HG03469 (cell line): ENCODE measurements around the gene TBC1D1.

Source experiments
- ATAC-seq: cut with Tn5 transposase; IDR thresholded peaks from one replicate; pipeline ENCODE4 v1.9.1; 2021; ENCODE audit warnings: mild to moderate bottlenecking, moderate library complexity, moderate number of reproducible peaks; ENCODE audit not compliant: unreplicated experiment

Gene TBC1D1

GRCh38 chr4:38137080-38137479 lies 246.2 kb downstream of the TBC1D1 start:
- ATAC-seq: no peak

- no peak for ATAC-seq
Observed at GRCh38 chr4:38138363-38138762, 247.5 kb downstream of the TBC1D1 start.

- ATAC-seq: no peak
Observed at GRCh38 chr4:38139187-38139586, 248.3 kb downstream of the TBC1D1 start.

- ATAC-seq: no peak
Observed at GRCh38 chr4:38140643-38141203, 249.8 kb downstream of the TBC1D1 start.

- ATAC-seq: no peak
Observed at GRCh38 chr4:38141808-38142500, 251.1 kb downstream of the TBC1D1 start.

- no peak for ATAC-seq
Observed at GRCh38 chr4:38144031-38144430, 253.1 kb downstream of the TBC1D1 start.

GRCh38 chr4:38145033-38145678 lies 254.3 kb downstream of the TBC1D1 start:
- ATAC-seq: no peak

GRCh38 chr4:38145741-38146140 lies 254.9 kb downstream of the TBC1D1 start:
- no peak for ATAC-seq

- ATAC-seq: no peak
Observed at GRCh38 chr4:38146383-38146782, 255.5 kb downstream of the TBC1D1 start.

- ATAC-seq: no peak
Observed at GRCh38 chr4:38149472-38149996, 258.6 kb downstream of the TBC1D1 start.

- no peak for ATAC-seq
Observed at GRCh38 chr4:38149997-38150671, 259.2 kb downstream of the TBC1D1 start.

GRCh38 chr4:38150766-38151165 lies 259.9 kb downstream of the TBC1D1 start:
- no peak for ATAC-seq

GRCh38 chr4:38151873-38152272 lies 261.0 kb downstream of the TBC1D1 start:
- ATAC-seq: no peak

- ATAC-seq: no peak
Observed at GRCh38 chr4:38152305-38152704, 261.4 kb downstream of the TBC1D1 start.

- no peak for ATAC-seq
Observed at GRCh38 chr4:38152721-38153386, 262.0 kb downstream of the TBC1D1 start.

- no peak for ATAC-seq
Observed at GRCh38 chr4:38153387-38153760, 262.5 kb downstream of the TBC1D1 start.

GRCh38 chr4:38154252-38154651 lies 263.4 kb downstream of the TBC1D1 start:
- ATAC-seq: no peak

GRCh38 chr4:38154681-38155588 lies 264.1 kb downstream of the TBC1D1 start:
- no peak for ATAC-seq

GRCh38 chr4:38155589-38156294 lies 264.9 kb downstream of the TBC1D1 start:
- ATAC-seq: no peak
